HCT116 (cell line): Measurements from ENCODE around the gene KIF5C. TPM values are rescaled to one million over a fixed set of nuclear protein-coding genes. Genes with fewer than 3 reads are reported as not detected.

ENCODE experiments used
- ATAC-seq: fragments of 200-7000 bp; cut with Tn5 transposase; 2 replicates; pipeline ENCODE4 v1.9.1; 2020; ENCODE audit warnings: mild to moderate bottlenecking, moderate library complexity
- BruUV-seq: library from RNA; stranded (reverse); fragments of 400-500 nt; replicated peaks from 2 replicates; lab custom pipeline; 2021; lab: Mats Ljungman, UMichigan
- CTCF ChIA-PET: fragments of 300-600 bp; sonication (Branson Sonifier 250); formaldehyde crosslinking; loops from one replicate; lab custom pipeline; 2021; ENCODE audit warnings: antibody characterized with exemption; lab: Charles Lee
- POLR2A ChIA-PET: fragments of 300-600, 350-600 bp; sonication (Branson Sonifier 250); formaldehyde crosslinking; loops from one replicate; lab custom pipeline; 2021; ENCODE audit warnings: antibody characterized with exemption; lab: Charles Lee
- RAD21 ChIA-PET, 2 experiments: fragments of 300-600 bp; sonication (Branson Sonifier 250); formaldehyde crosslinking; loops; one replicate each; lab custom pipeline; 2023; ENCODE audit warnings: low total read pairs in 2 of 2; ENCODE audit not compliant: uncharacterized antibody in 2 of 2, unreplicated experiment in 2 of 2, low non-redundant PET in 1 of 2; lab: Charles Lee
- DNase-seq: peaks from one replicate; pipeline ENCODE4 v3.0.0-alpha.2; 2010; ENCODE audit warnings: low read depth, low spot score
- H2AFZ ChIP-seq: fragments of 200-600 bp; shearing (Covaris generic), sonication (generic); 2 replicates; pipeline ENCODE4 v1.6.1; 2017; ENCODE audit warnings: low read depth, mixed run types, mixed read lengths, antibody characterized with exemption, low read length; ENCODE audit not compliant: poor library complexity, severe bottlenecking
- H3K27ac ChIP-seq: 2 replicates; pipeline ENCODE4 v1.5.1; 2012; ENCODE audit warnings: low read depth, low read length
- H3K27me3 ChIP-seq: fragments of 200-600 bp; sonication (generic); 2 replicates; pipeline ENCODE4 v1.6.1; 2016; ENCODE audit warnings: mixed run types, low read length, mixed read lengths; ENCODE audit not compliant: insufficient read depth
- H3K36me3 ChIP-seq, 2 experiments: fragments of 200-500 bp in 1 of 2; fragments of 200-600 bp in 1 of 2; sonication (Bioruptor generic) in 1 of 2; sonication (generic) in 1 of 2; 2 replicates each; pipeline versions ENCODE4 v1.5.1 to v1.6.1; 2014 to 2016; ENCODE audit warnings: low read length in 2 of 2, inconsistent platforms in 1 of 2, mixed read lengths in 1 of 2, mixed run types in 1 of 2; ENCODE audit not compliant: insufficient read depth in 2 of 2, control insufficient read depth in 1 of 2
- H3K4me1 ChIP-seq, 2 experiments: fragments of 200-600 bp in 1 of 2; sonication (generic) in 1 of 2; 2 replicates each; pipeline versions ENCODE4 v1.5.1 to v1.6.1; 2012 to 2017; ENCODE audit warnings: low read length in 2 of 2, inconsistent platforms in 1 of 2, mild to moderate bottlenecking in 1 of 2, mixed read lengths in 1 of 2, mixed run types in 1 of 2, moderate library complexity in 1 of 2; ENCODE audit not compliant: insufficient read depth in 2 of 2, control insufficient read depth in 1 of 2
- H3K4me2 ChIP-seq: fragments of 200-600 bp; sonication (generic); 2 replicates; pipeline ENCODE4 v1.6.1; 2017; ENCODE audit warnings: mixed run types, low read length, mixed read lengths
- H3K4me3 ChIP-seq, 2 experiments: fragments of 200-600 bp in 1 of 2; sonication (generic) in 1 of 2; replicated peaks in 1 of 2; 2 replicates each; pipeline ENCODE4 v1.5.1; 2011 to 2016; ENCODE audit warnings: low read length in 2 of 2, control low read depth in 1 of 2, low read depth in 1 of 2, mild to moderate bottlenecking in 1 of 2, mixed read lengths in 1 of 2, mixed run types in 1 of 2
- H3K79me2 ChIP-seq: fragments of 200-600 bp; sonication (generic); 2 replicates; pipeline ENCODE4 v1.6.1; 2017; ENCODE audit warnings: mild to moderate bottlenecking, mixed run types, low read length, moderate library complexity, mixed read lengths; ENCODE audit not compliant: insufficient read depth
- H3K9ac ChIP-seq: fragments of 200-600 bp; sonication (generic); 2 replicates; pipeline ENCODE4 v1.6.1; 2016; ENCODE audit warnings: low read length, mixed read lengths
- H3K9me2 ChIP-seq: fragments of 200-600 bp; sonication (generic), shearing (Covaris generic); 2 replicates; pipeline ENCODE4 v1.6.1; 2017; ENCODE audit warnings: mixed run types, mild to moderate bottlenecking, moderate library complexity; ENCODE audit not compliant: insufficient read depth
- H3K9me3 ChIP-seq, 2 experiments: fragments of 200-500 bp in 1 of 2; fragments of 200-600 bp in 1 of 2; sonication (Bioruptor generic) in 1 of 2; sonication (generic) in 1 of 2; 2 replicates each; pipeline ENCODE4 v1.6.1; 2014 to 2017; ENCODE audit warnings: low read length in 2 of 2, mixed read lengths in 2 of 2, inconsistent platforms in 1 of 2, low read depth in 1 of 2, mild to moderate bottlenecking in 1 of 2, mixed run types in 1 of 2, moderate library complexity in 1 of 2; ENCODE audit not compliant: control insufficient read depth in 1 of 2, insufficient read depth in 1 of 2
- H4K20me1 ChIP-seq: fragments of 200-600 bp; sonication (generic), shearing (Covaris generic); 2 replicates; pipeline ENCODE4 v1.6.1; 2017; ENCODE audit warnings: mixed run types, mild to moderate bottlenecking, moderate library complexity; ENCODE audit not compliant: insufficient read depth
- CEBPB ChIP-seq: IDR thresholded peaks from 2 replicates; pipeline ENCODE4 v1.6.1; 2012; ENCODE audit warnings: low read depth
- EZH2phosphoT487 ChIP-seq: fragments of 200-600 bp; IDR thresholded peaks from 2 replicates; pipeline ENCODE4 v1.6.1; 2018; ENCODE audit warnings: antibody characterized with exemption, borderline replicate concordance
- FOSL1 ChIP-seq: IDR thresholded peaks from 2 replicates; pipeline ENCODE4 v1.6.1; 2012; ENCODE audit warnings: low read depth
- RAD21 ChIP-seq: IDR thresholded peaks from 2 replicates; pipeline ENCODE4 v1.6.1; 2012; ENCODE audit warnings: low read depth, mild to moderate bottlenecking
- SRF ChIP-seq: IDR thresholded peaks from 2 replicates; pipeline ENCODE4 v1.6.1; 2012; ENCODE audit warnings: low read depth
- ZNF274 ChIP-seq: fragments of 200-500 bp; sonication (Bioruptor generic); IDR thresholded peaks from 2 replicates; pipeline ENCODE4 v1.6.1; 2014; ENCODE audit warnings: mild to moderate bottlenecking, low read depth, low read length, inconsistent platforms
- intact Hi-C: fragments of 100-400 bp; cut with micrococcal nuclease; formaldehyde crosslinking; loops from 2 replicates; pipeline ENCODE4 v1.10.0; 2022
- total RNA-seq: library from RNA; stranded (reverse); gene quantifications from one replicate; pipeline ENCODE4 v1.2.1, GENCODE V29; 2021; ENCODE audit not compliant: unreplicated experiment
- TF ChIP-seq, protein P1 (sequence below): IDR thresholded peaks from 2 replicates; pipeline ENCODE4 v1.6.1; 2012; ENCODE audit warnings: low read depth
- TF ChIP-seq, protein P2 (sequence below), 3 experiments: fragments of 200-600 bp in 1 of 3; sonication (generic) in 1 of 3; IDR thresholded peaks in 2 of 3; conservative IDR thresholded peaks in 1 of 3; 2 replicates each; pipeline ENCODE4 v1.5.1; 2012 to 2017; ENCODE audit warnings: low read depth in 2 of 3, low read length in 2 of 3, antibody characterized with exemption in 1 of 3, borderline replicate concordance in 1 of 3, control low read depth in 1 of 3, mild to moderate bottlenecking in 1 of 3, mixed read lengths in 1 of 3, mixed run types in 1 of 3, moderate library complexity in 1 of 3; ENCODE audit not compliant: insufficient read depth in 1 of 3

KIF5C gene
- total RNA-seq, 1 experiment from 2014 or later, result 6.5 TPM

DNA sequence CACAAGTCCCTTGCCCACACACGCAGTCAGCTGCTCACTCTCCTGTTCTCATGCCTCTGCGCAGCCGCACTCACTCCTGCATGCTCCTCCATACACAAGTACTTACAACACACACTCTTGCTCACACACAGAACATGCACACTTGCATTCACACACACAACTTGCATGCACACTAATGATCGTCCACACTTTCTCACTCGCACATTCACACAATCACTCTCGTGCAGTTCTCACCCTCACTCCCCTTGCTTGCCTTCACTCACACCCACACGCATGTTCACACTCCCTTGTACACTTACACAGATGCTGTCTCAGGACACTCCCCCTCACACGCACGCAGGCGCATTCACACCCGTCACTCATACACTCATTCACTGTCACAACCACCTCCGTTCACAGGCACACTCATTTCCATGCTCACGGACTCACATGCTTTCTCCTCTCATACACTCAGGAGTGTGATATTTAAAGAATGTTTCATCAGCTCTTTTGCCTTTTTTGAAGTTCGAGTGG is 127.4 kb downstream of the KIF5C start:
- H2AFZ ChIP-seq, result no peak overlapping the region
- H4K20me1 ChIP-seq, result no peaks in the 10 kb centered on the region
- no peaks in the 10 kb centered on the region for H3K36me3 ChIP-seq
- ChIA-PET CTCF (no interaction called here), RAD21 (no interaction called here)
- H3K4me2 ChIP-seq, result no peak overlapping the region
- H3K9me3 ChIP-seq, result no peaks in the 10 kb centered on the region
- no TSS peak for BruUV-seq
- H3K27me3 ChIP-seq, result no peaks in the 10 kb centered on the region
- no peaks in the 10 kb centered on the region for H3K79me2 ChIP-seq
- no peaks in the 10 kb centered on the region for H3K9me2 ChIP-seq
- no peak for DNase-seq
- no peak overlapping the region for H3K9ac ChIP-seq
- TF ChIP-seq FOSL1, result no peak
- TF ChIP-seq, protein P1, sequence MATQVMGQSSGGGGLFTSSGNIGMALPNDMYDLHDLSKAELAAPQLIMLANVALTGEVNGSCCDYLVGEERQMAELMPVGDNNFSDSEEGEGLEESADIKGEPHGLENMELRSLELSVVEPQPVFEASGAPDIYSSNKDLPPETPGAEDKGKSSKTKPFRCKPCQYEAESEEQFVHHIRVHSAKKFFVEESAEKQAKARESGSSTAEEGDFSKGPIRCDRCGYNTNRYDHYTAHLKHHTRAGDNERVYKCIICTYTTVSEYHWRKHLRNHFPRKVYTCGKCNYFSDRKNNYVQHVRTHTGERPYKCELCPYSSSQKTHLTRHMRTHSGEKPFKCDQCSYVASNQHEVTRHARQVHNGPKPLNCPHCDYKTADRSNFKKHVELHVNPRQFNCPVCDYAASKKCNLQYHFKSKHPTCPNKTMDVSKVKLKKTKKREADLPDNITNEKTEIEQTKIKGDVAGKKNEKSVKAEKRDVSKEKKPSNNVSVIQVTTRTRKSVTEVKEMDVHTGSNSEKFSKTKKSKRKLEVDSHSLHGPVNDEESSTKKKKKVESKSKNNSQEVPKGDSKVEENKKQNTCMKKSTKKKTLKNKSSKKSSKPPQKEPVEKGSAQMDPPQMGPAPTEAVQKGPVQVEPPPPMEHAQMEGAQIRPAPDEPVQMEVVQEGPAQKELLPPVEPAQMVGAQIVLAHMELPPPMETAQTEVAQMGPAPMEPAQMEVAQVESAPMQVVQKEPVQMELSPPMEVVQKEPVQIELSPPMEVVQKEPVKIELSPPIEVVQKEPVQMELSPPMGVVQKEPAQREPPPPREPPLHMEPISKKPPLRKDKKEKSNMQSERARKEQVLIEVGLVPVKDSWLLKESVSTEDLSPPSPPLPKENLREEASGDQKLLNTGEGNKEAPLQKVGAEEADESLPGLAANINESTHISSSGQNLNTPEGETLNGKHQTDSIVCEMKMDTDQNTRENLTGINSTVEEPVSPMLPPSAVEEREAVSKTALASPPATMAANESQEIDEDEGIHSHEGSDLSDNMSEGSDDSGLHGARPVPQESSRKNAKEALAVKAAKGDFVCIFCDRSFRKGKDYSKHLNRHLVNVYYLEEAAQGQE, result no peak
- no peak for TF ChIP-seq EZH2phosphoT487
- TF ChIP-seq, protein P2, sequence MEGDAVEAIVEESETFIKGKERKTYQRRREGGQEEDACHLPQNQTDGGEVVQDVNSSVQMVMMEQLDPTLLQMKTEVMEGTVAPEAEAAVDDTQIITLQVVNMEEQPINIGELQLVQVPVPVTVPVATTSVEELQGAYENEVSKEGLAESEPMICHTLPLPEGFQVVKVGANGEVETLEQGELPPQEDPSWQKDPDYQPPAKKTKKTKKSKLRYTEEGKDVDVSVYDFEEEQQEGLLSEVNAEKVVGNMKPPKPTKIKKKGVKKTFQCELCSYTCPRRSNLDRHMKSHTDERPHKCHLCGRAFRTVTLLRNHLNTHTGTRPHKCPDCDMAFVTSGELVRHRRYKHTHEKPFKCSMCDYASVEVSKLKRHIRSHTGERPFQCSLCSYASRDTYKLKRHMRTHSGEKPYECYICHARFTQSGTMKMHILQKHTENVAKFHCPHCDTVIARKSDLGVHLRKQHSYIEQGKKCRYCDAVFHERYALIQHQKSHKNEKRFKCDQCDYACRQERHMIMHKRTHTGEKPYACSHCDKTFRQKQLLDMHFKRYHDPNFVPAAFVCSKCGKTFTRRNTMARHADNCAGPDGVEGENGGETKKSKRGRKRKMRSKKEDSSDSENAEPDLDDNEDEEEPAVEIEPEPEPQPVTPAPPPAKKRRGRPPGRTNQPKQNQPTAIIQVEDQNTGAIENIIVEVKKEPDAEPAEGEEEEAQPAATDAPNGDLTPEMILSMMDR (IDR thresholded peaks at IDR 0.05 in 2 of 3, conservative IDR thresholded peaks at IDR 0.05 in 1 of 3; ENCODE audit: borderline replicate concordance in 1 of 3, insufficient read depth in 1 of 3, low read depth in 2 of 3, low read length in 2 of 3), result no peak
- TF ChIP-seq SRF, result no peak
- TF ChIP-seq RAD21, result no peak
- TF ChIP-seq ZNF274, result no peak
- no peak for TF ChIP-seq CEBPB
- TF ChIP-seq, all 23 proteins: peak for 0
- Histone ChIP-seq H3K4me1 (no peaks in the 10 kb centered on the region), H3K27ac (no peak overlapping the region), H3K4me3 (no peak overlapping the region)
- no peak for ATAC-seq
- intact Hi-C loops, result no loop called here
- POLR2A ChIA-PET, result no interaction called here
